WI38 (cell line): Measurements from ENCODE around the gene FA2H.
A peak's percentile ranks its signal among the peaks of the same experiment; 100 is the strongest.
"Not testable (repeated sequence)": the region's sequence is repeated elsewhere in the genome, so short reads cannot be mapped to it uniquely, and the experiment has no call there.

ENCODE experiments used
- H3K4me3 ChIP-seq: 2 replicates; pipeline ENCODE4 v1.5.1; 2011; ENCODE audit warnings: low read depth, mild to moderate bottlenecking, control low read depth, low read length
- CTCF ChIP-seq: IDR thresholded peaks from 2 replicates; pipeline ENCODE4 v1.5.1; 2012; ENCODE audit warnings: low read depth, mild to moderate bottlenecking, control low read depth, low read length

FA2H gene

GRCh38 chr16:74677868-74678267 is 96.8 kb downstream of the FA2H start:
- no peak overlapping the region for H3K4me3 ChIP-seq
- TF ChIP-seq CTCF = no peak

DNA sequence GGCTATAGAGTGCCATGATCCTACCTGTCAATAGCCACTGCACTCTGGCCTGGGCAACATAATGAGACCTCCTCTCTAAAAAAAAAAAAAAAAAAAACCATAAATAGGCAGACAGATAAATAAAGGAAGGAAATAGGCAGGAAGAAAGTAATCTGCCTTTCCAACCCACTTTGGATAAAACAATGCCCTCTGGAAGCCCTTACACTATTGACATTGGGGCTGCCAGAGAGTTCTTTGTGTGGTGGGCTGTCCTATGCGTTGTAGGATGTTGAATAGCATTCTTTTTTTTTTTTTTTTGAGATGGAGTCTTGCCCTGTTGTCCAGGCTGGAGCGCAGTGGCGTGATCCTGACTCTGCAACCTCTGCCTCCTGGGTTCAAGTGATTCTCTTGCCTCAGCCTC is 100.7 kb downstream of the FA2H start:
- TF ChIP-seq CTCF = no peak
- no peak overlapping the region for H3K4me3 ChIP-seq

GRCh38 chr16:74668877-74669276 is 105.7 kb downstream of the FA2H start:
- H3K4me3 ChIP-seq = not testable (repeated sequence)

GRCh38 chr16:74667255-74667700 is 107.3 kb downstream of the FA2H start:
- no peak for TF ChIP-seq CTCF
- H3K4me3 ChIP-seq = peak overlapping the region; percentile 64

DNA sequence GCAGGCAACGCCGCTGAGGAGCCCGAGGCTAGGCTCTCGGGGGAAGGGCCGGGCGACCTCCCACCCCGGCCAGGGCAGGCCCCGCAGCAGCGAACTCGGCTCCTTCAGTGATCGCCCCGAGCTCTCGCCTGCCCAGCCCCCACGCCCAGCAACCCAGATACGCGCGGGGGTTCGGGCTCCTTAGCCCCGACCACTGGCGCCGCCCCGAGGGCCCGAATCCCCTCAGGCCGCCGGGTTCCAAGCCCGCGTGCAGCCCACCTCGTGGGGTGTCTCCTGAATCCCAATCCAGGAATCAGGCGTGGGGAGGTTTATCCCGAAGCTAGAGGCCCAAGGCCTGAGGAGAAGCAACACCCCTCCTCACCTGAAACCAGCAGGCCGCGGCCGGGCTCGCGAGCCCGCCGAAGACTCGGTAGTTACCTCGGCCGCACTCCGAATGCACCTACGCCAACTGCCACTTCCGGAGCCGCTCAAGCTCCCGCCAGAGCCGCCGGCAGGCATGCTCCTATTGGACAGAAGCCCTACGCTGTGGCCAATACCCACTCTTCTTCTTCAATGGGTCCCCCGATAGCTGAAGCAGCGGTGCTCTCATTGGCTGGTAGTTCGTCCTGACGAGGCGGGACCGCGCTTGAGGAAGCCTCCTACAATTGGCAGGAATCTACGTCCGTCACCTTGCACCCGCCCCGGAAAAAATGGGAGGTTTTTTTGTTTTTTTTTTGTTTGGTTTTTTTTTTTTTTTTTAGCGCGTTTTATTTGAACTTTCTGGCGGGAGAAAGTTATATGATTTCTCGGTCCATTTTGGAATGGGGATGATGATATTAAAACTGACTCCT is 108.0 kb downstream of the FA2H start, which contains the start of gene RFWD3:
RFWD3 (minus strand) TSS at position 453 of the 830 bp plus-strand sequence. CDS start 5,428 bp downstream, outside the sequence.
- no peak for TF ChIP-seq CTCF
- peak within 1 kb of the TSS; percentile 91 for H3K4me3 ChIP-seq

- TF ChIP-seq CTCF = no peak
- peak overlapping the region; percentile 91 for H3K4me3 ChIP-seq
Measured at GRCh38 chr16:74666010-74666421, 108.6 kb downstream of the FA2H start.
